LoVo (cell line): ENCODE data around the gene ZNF318.
"Not testable (repeated sequence)": the region's sequence is repeated elsewhere in the genome, so short reads cannot be mapped to it uniquely, and the experiment has no call there.

Experiments used
- DNase-seq: peaks from one replicate; pipeline ENCODE4 v3.0.0-alpha.2; 2016; ENCODE audit warnings: low spot score

ZNF318 gene

DNA sequence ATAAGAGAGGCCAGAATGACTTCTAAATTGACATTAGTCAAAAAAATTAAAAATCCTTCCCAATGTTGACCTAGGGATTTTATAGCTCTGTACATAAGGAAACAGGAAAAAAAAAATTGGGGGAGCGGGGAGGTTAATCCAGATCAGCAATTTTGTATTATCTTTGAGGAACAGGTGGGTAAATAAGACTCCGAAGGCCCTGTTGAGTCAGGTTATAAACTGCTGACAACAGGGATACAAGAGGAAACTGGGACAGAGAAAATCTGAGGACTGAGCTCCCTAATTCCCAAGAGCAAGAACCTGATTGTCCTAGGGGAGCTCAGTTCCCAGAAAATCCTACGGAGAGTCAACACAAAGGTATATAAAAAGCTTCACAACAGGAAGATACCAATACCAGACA is 34.0 kb downstream of the ZNF318 start:
- DNase-seq, result no peak

GRCh38 chr6:43334466-43335095 is 34.9 kb downstream of the ZNF318 start:
- DNase-seq, result peak; percentile 71

DNA sequence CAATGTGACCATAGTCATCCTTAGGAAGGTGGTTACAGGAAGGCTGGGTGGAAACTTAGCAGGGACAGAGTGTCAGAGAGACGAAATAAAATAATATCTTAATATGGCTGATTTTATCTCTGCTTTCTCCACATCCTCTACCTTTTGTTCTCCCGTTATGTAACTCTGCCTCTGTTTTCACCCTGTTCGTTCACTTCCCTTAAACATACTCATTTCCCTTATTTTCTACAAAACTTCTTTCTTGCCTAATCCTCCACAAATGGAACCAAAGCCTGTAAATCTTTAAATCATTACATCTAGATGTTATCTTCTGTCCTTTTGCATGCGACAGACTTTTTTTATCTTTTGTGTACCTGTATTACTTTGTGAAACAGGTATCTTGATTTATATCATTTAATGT is 37.6 kb downstream of the ZNF318 start:
- no peak for DNase-seq

DNA sequence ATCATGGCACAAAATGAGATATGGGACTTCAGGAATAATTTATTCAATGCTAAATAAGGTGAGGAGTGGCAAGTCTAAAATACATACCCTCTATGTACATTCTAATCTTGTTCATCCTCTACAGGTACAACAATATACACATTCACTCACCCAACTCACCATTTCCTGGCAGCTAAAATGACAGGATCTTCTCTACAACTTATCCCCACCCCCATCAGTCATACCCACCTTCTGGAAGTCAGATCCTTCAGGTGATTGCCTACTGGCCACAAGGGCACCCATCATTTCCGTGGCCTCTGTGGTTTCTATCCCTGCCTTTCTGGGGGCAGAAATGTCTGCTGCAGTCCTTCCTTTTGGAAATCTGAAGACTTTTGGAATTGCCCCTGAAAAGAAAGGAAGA is 38.0 kb downstream of the ZNF318 start:
- no peak for DNase-seq

DNA sequence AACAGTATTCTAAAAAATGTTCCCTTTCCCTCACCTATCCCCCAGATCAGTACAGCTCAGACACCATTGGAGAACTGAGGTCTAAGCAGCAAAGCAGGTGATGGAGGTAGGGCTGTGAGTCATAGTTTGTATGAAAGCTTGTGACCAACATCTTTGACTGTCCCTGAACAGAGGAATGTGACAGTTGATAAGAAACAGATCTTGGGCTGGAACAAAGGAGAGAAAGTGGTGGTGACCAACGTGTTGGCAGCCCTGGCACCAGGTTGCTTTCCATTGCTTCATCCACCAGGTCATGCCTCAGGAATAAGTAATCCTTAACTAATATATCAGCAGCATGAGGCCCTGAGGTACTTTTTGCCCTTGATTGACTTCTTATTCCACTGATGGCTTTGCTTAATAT is 40.9 kb downstream of the ZNF318 start:
- peak; percentile 81 for DNase-seq

DNA sequence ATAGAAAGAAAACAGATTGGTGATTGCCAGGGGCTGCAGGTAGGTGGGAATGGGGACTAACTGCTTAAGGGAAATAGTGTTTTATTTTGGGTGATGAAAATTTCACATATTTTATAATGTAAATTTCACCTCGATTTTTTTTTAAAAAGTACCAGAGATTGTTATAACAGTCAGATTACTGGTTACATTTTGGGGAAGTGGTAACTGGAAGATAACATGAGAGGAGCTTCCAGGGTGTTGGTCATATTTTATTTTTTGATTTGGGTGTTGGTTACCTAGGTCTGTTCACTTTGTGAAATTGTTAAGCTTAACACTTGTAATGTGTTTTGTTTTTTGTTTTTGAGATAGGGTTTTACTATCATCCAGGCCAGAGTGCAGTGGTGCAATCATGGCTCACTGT is 43.6 kb downstream of the ZNF318 start:
- no peak for DNase-seq

DNA sequence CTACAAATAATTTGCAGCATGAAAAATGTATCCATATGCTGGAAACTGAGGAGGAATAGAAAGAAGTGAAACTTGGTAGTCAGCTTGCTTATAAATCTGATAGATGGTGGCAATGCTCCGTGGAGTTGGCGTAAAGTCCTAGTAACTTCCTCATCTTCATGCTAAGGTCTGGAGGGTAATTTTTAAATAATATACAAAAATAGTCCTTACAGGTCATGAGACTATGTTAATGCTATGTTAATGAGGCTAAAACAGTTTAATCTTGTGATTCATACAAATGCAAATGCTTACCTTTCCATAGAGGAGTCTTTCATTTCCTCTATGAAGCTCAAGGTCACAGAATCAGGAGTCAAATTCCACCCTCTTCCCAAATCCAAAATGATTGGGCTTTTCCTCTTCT is 51.4 kb downstream of the ZNF318 start:
- no peak for DNase-seq

DNA sequence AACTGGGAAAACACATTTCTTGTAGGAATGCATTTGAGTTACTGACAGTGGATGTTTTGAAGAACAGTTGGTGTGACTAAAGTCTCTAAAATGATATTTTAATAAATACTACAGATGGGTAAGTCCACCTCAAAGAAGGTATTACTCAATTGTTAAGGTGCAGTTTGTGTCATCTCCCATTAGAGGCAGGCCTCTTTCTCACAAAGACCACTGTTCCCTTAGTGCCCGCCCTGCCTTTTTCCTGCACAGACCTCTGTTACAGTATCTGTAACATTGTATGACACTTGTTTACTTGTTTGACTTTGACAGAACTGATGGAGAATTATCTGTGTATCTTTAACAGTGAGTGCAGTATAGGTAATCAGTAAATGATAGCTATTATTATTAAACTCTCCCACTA is 55.6 kb downstream of the ZNF318 start:
- no peak for DNase-seq

DNA sequence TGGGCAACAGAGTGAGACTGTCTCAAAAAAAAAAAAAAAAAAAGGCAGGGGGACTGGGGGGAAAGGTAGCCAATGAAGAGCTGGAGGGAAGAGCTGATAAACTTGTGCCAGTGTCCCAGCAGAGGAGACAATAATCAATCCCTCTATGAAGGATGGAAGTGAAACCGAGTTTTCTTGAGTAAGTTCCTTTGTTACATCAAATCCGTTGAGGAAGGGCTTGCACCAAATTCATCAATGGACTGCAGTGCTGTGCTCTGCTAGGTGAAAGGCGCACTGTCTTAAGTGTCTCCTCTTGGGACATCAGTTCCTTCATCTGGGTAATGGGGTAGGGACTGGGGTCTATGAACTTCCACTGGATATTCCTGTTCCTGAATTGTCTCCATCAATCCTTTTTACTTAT is 57.8 kb downstream of the ZNF318 start:
- no peak for DNase-seq

GRCh38 chr6:43310624-43311023 is 58.8 kb downstream of the ZNF318 start:
- no peak for DNase-seq

GRCh38 chr6:43310134-43310533 is 59.3 kb downstream of the ZNF318 start:
- no peak for DNase-seq

DNA sequence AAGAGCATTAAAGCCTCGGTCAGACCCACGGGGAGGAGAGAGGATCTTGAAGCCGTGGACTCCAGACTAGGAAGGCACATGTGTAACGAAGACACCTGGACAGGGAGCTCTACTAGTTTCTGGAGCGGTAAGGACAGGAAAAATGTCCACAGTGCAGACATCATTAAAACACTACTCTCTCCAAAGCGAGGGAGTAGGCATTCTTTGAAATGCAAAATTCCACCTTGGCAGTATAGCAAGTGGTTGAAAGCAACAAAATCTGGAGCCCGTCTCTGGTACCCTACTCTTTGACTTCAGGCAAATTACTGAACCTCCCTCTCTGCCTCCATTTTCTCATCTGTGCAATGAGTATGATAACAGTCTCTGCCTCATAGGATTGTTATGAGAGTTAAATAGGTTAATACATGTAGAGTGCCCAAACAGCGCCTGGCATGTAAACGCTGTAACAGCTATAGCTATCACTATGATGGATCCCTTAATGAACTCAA is 60.4 kb downstream of the ZNF318 start:
- DNase-seq, result no peak

- DNase-seq, result no peak
Observed at GRCh38 chr6:43308101-43308989, 61.1 kb downstream of the ZNF318 start, which contains the start of gene CRIP3. Gene CRIP3, minus strand, starts transcription at chr6:43308826. Its CDS starts 34 bp downstream, at chr6:43308792.

DNA sequence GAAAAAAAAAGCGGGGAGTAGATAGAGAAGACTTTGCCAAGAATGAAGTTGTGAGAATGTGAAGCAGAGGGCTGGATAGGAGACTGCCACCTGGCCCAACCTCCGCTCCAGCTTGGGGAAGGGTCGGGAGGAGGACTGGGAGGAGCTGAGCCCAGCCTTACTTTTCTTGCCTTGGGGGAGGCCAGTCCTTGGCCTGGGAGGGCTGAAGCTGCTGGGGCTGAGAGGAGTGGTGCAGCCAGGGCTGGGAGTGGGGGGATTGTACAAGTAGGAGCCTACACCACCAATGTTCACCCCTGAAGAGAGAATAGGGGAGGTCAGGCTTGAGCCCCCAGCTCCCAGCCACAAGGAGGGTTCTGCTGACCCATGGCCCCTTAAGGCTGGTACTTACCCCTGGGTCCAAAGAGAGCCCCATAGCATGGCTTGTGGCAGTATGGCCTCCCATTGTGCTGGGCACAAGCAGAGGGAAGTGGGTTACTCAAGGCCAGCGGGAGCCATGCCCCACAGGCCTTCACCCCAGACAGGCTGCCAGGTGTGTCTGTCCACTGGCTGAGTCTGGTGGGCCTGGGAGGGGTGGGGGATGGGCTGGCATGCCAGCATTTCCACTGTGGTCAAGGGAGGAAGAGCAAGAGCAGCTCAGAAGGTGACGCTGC is 61.9 kb downstream of the ZNF318 start:
- DNase-seq, result no peak

DNA sequence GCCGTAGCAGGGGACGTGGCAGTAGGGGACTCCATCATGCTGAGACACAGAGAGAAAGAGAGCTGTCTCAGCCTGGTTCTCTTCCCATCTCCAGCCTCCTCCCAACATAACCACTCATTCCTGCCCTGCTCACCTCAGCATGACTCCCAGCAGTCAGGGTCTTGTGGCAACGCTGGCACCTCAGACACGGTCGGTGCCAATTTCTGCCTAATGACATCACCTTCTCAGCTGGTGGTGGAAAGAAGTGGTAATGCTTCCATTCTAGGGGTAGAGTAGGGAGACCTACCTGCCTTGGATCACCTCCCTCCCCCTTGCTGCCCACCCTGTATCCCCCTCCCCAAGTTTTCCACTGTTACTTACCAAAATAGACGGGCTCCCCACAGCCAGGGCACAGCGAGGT is 63.4 kb downstream of the ZNF318 start:
- DNase-seq, result no peak

- no peak for DNase-seq
Observed at GRCh38 chr6:43304882-43305281, 64.6 kb downstream of the ZNF318 start.

DNA sequence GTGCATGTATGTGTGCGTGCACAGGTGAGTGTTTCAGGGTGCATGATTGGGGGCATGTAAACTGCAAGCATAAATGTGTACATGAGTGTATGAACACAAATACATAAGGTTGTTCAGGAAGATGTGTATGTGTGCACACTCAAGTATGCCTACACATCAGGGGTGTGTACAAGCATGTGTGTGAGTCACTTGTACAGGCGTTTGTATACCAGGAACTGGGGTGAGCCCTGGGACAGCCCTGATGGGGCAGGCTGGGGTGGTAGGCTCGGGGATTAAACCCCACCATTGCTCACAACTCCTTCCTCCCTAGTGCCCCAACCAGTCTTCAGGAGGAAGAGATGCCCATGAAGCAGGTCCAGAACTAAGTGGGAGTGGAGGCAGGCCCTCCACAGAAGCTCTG is 65.1 kb downstream of the ZNF318 start:
- DNase-seq, result no peak

DNA sequence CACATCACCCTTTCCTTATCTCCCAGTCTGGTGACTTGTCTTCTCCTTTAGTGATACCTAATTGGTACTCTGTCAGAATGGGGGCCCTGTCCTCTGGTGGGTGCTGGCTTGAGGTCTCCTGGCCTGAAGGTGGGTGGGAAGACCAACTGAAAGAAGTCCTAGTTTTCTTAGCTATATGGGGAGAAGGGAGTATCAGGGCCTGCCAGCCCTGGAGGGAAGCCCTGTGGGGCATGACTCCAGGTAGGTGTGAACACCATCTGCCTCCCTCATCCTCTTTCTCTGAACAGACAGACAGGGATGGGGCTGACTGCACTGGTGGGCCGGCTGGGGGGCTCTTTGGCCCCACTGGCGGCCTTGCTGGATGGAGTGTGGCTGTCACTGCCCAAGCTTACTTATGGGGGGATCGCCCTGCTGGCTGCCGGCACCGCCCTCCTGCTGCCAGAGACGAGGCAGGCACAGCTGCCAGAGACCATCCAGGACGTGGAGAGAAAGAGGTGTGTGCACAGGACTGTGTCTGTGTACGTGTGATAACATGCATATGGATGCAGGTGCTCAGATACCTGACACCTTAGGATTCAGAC is 65.6 kb downstream of the ZNF318 start:
- DNase-seq, result no peak

DNA sequence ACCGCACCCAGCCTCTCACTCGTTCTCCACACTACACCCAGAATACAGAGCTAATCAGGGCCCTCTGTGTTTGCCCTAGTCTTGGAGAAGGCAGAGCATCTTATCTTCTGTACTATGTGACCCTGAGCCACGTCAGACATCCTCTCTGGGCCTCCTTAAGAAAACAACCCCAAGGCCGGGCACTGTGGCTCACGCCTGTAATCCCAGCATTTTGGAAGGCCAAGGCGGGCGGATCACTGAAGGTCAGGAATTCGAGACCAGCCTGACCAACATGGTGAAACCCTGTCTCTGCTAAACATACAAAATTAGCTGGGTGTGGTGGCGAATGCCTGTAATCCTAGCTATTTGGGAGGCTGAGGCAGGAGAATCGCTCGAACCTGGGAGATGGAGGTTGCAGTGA is 66.4 kb downstream of the ZNF318 start:
- DNase-seq, result not testable (repeated sequence)

DNA sequence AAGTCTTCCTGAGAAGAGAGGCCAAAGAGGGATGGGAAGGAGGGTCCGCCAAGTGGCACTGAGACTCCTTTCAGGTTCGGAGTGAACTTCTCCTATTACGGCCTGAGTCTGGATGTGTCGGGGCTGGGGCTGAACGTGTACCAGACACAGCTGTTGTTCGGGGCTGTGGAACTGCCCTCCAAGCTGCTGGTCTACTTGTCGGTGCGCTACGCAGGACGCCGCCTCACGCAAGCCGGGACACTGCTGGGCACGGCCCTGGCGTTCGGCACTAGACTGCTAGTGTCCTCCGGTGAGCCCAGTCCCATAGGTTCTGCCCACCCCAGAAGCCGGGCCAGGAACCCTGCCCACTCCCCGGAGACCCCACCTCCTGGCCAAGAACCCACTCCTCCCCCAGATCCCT is 67.3 kb downstream of the ZNF318 start:
- DNase-seq, result no peak

- DNase-seq, result no peak
Observed at GRCh38 chr6:43301081-43301870, 68.2 kb downstream of the ZNF318 start.
